Measurements from ENCODE around the gene RDH8.

GRCh38 chr19:10037809-10038208, 24.5 kb downstream of the RDH8 start:
- no peak for TF ChIP-seq CTCF (conservative IDR thresholded peaks at IDR 0.05; ENCODE audit: low read depth, low read length)
- TF ChIP-seq EZH2 (IDR thresholded peaks at IDR 0.05; ENCODE audit: borderline replicate concordance, low read depth, low read length, poor library complexity, severe bottlenecking) = no peak
